Activated naive CD8-positive, alpha-beta T cell treated with anti-CD3 and anti-CD28 coated beads, Interleukin-2, amount 50 U/mL, for 16 hours (primary cell): ENCODE results near the gene C22orf15.
A peak's percentile ranks its signal among the peaks of the same experiment; 100 is the strongest.
"Not testable (repeated sequence)": the region's sequence is repeated elsewhere in the genome, so short reads cannot be mapped to it uniquely, and the experiment has no call there.

ENCODE experiments used
- DNase-seq: peaks from one replicate; pipeline ENCODE4 v3.0.0-alpha.2; 2020; ENCODE audit warnings: low read depth, low spot score

Gene C22orf15

DNA sequence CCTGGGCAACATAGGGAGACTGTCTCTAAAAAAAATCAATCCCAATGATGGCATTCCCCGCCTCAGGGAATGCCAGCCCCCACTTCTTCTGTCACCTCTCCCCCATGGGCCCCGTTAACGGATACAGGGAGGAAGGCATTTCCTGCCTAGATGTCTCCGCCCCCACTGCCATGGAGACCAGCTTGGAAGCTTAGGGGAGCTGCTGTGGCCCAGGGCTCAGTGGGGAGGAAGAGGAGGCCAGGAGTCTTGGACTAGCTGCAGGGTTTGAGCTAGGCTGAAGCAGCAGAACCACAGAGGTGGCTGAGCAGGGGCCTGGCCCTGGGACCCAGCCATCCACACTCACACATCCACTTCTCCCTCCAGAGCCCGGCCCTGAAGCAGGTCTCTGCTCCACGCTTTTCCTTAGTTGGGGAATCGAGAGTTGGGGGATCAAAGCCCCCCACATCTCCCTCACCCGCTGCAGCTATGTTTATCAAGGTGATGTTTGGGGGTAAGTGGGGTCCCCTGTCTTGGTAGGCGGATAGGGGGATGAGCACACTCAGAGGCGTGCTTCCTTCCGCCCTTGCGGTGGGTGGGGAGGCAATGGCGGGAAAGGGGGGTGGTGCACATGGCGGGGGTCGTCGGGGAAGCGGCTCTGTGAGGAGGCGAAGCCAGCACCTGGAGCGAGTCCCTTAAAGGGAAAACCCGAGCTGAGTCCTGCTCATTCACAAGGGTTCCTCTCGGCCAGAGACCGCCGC, at the start of gene C22orf15:
C22orf15 (plus strand) TSS at position 149 of the 737 bp plus-strand sequence; CDS start at position 466, 317 bp downstream.
- no peak for DNase-seq

- no peak for DNase-seq
Observed at GRCh38 chr22:23713696-23714595, 48.8 kb upstream of the C22orf15 start.

GRCh38 chr22:23714596-23715578, 47.9 kb upstream of the C22orf15 start:
- DNase-seq = no peak

DNA sequence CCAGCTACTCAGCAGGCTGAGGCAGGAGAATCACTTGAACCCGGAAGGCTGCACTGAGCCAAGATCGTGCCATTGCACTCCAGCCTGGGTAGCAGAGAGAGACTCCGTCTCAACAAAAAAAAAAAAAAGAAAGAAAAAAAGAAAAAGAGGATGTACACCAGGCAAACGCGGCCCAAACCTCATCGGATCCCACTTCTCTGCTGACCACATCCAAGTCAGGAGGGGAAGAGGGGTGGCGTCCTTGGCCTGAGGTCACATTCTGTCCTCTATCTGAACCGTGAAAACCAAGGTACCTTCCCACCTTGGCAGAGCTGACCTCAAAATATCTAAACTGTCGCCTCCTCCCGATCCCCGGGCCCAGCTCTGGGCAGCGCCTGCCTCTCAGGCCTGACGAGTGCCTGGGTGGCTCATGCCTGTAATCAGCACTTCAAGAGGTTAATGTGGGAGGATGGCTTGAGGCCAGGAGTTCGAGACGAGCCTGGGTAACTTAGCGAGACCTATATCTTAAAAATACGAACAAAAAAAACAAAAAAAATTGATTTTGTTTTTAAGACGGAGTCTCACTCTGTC, 46.9 kb upstream of the C22orf15 start:
- no peak for DNase-seq

DNA sequence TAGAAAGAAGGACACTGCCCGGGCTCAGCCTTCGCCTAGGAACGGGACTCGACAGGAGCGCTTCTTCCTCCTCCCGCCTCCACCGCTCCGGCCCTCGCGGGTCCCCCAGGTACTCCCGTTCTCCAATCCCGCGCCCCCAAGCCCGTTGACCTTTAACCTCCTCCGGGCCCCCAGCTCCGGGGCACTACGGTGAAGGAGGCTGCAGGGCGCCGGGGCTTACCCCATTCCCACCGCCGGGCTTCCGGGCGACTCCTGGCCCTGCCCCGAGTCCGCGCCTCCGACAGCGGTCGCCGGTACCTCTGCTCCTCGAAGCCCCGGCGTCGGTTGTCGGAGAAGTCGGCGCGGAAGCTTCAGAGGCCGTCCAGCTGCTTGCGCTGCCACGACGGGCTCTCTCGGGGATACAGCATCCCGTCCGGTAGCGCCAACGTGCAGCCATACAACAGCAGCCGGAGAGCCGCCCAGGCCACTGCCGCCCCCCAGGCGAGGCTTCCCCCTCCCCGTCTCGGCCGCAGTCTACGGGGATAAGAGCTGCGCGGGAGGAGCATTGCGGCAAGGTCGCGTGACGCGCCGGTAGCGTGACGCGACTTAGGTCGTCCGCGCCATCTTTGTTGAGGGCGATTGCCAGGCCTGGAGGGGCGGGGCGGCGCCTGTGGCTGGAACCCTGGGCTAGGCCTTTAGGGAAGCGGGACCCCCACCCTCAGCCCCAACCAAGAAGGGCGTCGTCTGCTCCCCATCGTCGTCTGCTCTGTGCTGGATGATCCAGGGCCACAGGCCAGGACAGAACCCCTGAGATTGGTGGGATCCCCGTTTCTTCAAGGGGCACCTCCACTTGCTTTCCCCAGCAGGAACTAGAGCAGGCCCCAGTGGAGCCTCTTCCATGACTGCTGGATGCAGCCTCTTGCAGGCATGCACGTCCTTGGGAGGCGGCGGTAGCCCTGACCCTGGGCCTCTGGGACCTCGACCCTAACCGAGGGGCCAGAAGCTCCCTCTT, 45.7 kb upstream of the C22orf15 start:
- DNase-seq = peak; percentile 55

DNA sequence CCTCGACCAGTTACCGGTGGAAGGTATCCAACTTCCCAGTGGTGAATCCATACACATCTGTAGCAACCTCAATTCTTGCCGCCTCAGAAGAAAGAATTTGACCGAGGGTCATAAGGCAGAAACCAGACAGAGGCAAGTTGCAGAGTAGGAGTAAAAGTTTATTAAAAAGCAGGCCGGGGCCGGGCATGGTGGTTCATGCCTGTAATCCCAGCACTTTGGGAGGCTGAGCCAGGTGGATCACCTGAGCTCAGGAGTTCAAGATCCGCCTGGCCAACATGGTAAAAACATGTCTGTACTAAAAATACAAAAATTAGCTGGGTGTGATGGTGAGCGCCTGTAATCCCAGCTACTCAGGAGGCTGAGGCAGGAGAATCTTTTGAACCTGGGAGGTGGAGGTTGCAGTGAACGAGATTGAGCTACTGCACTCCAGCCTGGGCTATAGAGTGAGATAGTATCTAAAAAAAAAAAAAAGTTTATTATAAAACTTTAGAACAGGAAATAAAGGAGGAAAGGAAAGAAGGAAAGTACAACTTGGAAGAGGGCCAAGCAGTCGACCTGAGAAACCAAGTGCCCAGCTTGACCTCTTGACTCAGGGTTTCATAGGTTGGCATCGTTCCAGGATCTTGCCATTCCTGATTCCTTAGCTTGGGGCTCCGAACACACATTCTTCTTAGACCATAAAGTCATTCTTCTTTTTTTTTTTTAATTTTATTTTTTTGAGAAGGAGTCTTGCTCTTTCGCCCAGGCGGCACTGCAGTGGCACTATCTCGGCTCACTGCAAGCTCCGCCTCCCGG, 44.2 kb upstream of the C22orf15 start:
- no peak for DNase-seq

GRCh38 chr22:23720855-23721254, 41.9 kb upstream of the C22orf15 start:
- DNase-seq = no peak

GRCh38 chr22:23722160-23722559, 40.6 kb upstream of the C22orf15 start:
- DNase-seq = no peak

DNA sequence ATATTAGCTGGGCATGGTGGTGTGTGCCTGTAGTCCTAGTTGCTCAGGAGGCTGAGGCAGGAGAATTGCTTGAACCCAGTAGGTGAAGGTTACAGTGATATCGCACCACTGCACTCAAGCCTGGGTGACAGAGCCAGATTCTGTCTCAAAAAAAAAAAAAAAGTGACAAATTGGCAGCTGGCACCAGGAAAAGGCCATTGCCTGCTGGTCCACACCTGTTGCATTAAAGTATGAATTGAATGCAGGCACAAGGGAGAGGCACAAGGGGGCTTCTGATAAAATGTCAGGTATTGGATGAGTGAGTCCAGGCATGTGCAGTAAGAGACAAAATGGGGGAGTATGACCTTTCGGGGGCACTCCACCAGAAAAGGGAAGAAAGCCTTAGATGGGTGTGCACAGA, 40.1 kb upstream of the C22orf15 start:
- no peak for DNase-seq

GRCh38 chr22:23728108-23728507, 34.7 kb upstream of the C22orf15 start:
- not testable (repeated sequence) for DNase-seq

DNA sequence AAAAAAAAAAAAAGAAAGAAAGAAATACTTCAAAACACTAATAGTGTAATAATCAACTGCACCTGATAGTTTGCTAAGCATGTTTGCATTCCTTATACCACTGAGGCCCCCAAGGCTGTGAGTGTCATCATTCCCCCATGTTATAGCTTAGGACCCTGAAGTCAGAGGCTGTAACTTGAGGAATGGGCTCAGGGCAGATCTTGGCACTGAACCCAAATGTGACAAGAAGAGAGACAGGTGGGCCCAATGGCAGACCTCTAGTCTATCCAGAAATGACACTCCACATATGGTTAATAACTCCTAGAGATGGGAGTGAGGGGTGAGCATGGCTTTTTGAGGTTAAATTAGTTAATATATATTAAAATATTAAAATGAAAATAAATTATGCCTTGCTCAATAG, 25.1 kb upstream of the C22orf15 start:
- no peak for DNase-seq

DNA sequence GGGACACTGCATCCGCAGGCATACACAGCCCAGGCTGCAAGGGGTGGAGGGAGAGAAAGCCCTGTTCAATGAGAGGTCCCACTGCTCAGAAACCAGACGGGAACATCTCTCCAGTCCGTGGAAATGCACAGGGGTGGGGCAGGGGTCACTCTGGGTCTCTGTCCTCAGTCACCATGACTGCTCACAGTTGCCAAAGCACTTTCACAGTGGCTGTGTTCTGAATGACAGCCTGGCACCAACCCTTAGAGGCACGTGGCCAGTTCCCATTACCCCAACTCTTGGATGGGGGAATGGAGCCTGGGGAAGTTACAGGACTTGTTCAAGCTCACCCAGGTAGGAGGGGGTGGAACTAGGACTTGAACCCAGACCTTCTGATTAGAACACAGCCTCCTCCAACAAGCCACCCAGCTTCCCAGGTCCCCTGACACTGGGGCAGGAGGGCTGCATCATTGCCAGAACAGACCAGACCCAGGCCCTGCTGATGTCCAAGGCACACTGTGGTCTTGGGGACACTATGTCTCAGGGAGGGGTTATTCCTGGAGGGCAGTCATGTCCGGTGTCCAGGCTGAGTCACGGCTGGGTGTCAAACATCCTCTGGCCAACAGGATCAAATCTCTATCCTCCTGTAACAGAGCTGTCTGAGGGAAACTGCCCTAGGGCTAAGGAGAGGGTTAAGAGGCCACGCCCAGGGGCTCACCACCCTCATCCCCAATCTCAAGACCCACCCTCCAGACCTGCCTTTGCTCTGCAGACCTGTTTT, 20.1 kb upstream of the C22orf15 start:
- DNase-seq = no peak

DNA sequence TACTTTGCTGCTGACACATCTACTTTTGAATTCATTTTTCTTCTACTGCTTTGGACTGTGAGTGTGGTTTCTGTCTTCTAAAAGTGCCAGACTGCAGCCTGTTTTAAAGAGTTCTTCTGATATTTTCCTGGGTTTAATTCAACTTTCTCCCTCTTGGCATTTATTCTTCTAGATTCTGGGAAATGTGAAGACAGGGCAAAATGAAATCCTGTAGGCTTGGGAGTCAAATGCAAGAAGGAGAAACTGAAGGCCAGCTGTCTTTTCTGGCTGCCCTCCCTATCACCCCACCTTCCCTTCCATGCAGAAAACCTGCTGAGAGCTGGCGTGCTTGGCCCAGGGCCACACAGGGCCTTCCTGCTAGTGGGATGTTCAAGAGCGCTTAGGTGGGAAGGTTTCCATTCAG, 19.5 kb upstream of the C22orf15 start:
- no peak for DNase-seq

DNA sequence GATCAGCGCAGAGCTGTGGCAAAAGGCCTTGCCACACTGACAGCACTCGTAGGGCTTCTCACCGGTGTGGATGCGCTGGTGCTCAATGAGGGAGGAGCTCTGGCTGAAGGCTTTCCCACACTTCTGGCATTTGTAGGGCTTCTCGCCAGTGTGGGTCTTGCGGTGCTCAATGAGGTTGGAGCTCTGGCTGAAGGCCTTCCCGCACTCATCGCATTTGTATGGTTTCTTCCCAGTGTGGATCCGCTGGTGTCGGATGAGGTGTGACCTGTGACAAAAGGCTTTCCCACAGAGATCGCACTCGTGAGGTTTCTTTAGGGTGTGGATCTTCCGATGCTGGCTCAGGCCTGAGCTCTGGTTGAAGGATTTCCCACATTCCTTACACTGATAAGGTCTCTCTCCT, 18.8 kb upstream of the C22orf15 start:
- DNase-seq = no peak

DNA sequence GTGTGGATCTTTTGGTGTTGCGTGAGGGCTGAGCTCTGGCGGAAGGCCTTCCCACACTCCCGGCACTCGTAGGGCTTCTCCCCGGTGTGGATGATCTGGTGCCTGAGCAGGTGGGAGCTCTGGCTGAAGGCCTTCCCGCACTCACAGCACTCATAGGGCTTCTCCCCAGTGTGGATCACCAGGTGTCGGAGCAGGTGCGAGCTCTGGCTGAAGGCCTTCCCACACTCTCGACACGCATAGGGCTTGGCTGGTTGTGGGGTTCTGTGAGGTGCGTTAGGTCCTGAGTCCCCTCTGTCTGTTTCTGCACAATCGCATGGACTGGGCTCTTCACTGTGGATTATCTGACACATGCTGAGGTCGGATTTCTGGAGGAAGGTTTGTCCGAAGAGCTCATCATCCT, 18.3 kb upstream of the C22orf15 start:
- no peak for DNase-seq

GRCh38 chr22:23745791-23746190, 17.0 kb upstream of the C22orf15 start:
- no peak for DNase-seq

- DNase-seq = no peak
Observed at GRCh38 chr22:23749841-23750301, 12.9 kb upstream of the C22orf15 start.

- no peak for DNase-seq
Observed at GRCh38 chr22:23750367-23750713, 12.4 kb upstream of the C22orf15 start.
